OCI-LY7 (cell line): ENCODE data around the gene CXCL14.

Source experiments
- EZH2phosphoT487 ChIP-seq: fragments of 200-600 bp; sonication (generic); IDR thresholded peaks from 2 replicates; pipeline ENCODE4 v1.6.1; 2018; ENCODE audit warnings: low read depth, borderline replicate concordance, mild to moderate bottlenecking, mixed run types, antibody characterized with exemption, low read length, moderate library complexity, mixed read lengths
- TF ChIP-seq, protein P1 (sequence below): fragments of 200-600 bp; sonication (generic); conservative IDR thresholded peaks from 2 replicates; pipeline ENCODE4 v1.5.1; 2014; ENCODE audit warnings: mild to moderate bottlenecking, antibody characterized with exemption, low read length, moderate library complexity, mixed read lengths

DNA sequence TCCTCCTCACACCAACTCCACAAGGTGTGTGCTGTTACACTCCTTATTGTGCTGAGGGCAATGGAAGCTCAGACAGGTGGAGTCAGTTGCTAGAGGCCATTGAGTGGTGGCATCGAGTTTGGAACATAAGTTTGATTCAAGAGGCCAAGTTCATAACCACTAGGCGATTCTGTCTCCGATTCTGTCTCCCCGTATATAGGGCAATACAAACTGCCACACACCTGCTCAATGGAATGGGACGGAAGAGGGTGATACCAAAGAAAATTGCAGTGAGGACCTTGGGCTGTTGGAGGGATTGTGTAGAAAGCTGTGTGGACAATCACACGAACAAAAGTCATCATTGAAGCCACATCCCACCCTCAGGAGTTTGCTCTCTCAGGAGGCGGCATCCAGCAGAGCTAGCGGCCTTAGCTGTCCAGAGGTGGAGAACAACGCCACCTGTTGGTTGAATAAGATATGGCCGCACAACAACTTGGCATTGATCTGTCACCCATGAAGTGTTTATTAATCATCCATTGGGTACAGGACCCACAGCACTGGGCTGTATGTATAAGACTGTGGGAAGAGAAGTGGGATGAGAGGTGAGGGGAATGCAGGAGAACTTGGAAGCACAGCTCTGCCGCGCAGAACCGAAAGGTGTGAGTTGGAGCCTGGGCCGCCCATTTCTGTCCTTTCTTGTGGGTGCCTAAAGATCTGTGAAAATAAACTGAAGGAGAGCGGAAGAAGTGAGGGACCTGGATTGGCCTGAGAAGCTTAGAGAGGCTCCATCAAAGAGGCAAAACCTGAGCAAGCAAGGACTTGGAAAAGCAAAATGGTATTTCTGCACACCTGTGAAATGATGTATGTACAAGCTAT lies 27.0 kb downstream of the CXCL14 start:
- TF ChIP-seq, protein P1, sequence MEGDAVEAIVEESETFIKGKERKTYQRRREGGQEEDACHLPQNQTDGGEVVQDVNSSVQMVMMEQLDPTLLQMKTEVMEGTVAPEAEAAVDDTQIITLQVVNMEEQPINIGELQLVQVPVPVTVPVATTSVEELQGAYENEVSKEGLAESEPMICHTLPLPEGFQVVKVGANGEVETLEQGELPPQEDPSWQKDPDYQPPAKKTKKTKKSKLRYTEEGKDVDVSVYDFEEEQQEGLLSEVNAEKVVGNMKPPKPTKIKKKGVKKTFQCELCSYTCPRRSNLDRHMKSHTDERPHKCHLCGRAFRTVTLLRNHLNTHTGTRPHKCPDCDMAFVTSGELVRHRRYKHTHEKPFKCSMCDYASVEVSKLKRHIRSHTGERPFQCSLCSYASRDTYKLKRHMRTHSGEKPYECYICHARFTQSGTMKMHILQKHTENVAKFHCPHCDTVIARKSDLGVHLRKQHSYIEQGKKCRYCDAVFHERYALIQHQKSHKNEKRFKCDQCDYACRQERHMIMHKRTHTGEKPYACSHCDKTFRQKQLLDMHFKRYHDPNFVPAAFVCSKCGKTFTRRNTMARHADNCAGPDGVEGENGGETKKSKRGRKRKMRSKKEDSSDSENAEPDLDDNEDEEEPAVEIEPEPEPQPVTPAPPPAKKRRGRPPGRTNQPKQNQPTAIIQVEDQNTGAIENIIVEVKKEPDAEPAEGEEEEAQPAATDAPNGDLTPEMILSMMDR = peak; percentile 91
- TF ChIP-seq EZH2phosphoT487 = no peak
